Tibial nerve (tissue), 4 donors: Measurements from ENCODE around the gene SLIT3. TPM values are rescaled to one million over a fixed set of nuclear protein-coding genes. Genes with fewer than 3 reads are reported as not detected.

Experiments
- DNase-seq, 2 donors: peaks; one replicate each; pipeline ENCODE4 v3.0.0-alpha.2; 2019; ENCODE audit warnings: low spot score in 2 of 2
- H3K27ac ChIP-seq, 4 donors: fragments of 200-600 bp; sonication (generic) in 3 of 4; one replicate each; pipeline ENCODE4 v1.5.1; 2017 to 2019; ENCODE audit warnings: mild to moderate bottlenecking in 1 of 4
- H3K27me3 ChIP-seq, 2 donors: fragments of 200-600 bp; sonication (generic) in 1 of 2; one replicate each; pipeline versions ENCODE4 v1.5.1 to v1.6.0; 2017 to 2019
- H3K36me3 ChIP-seq, 3 donors: fragments of 200-600 bp; sonication (generic); one replicate each; pipeline ENCODE4 v1.5.1; 2018 to 2019
- H3K4me1 ChIP-seq, 4 donors: fragments of 200-600 bp; sonication (generic) in 3 of 4; one replicate each; pipeline ENCODE4 v1.5.1; 2017 to 2019
- H3K4me3 ChIP-seq, 4 donors: fragments of 200-600 bp; sonication (generic) in 3 of 4; one replicate each; pipeline ENCODE4 v1.5.1; 2017 to 2019; ENCODE audit warnings: mild to moderate bottlenecking in 1 of 4, moderate library complexity in 1 of 4
- H3K9me3 ChIP-seq, 4 donors: fragments of 200-600 bp; sonication (generic) in 3 of 4; one replicate each; pipeline ENCODE4 v1.5.1; 2017 to 2019
- CTCF ChIP-seq, 5 experiments: fragments of 200-600 bp in 3 of 5; fragments of 450-650 bp in 2 of 5; sonication (generic) in 3 of 5; IDR thresholded peaks; one replicate each; pipeline ENCODE4 v1.5.1; 2016 to 2019; ENCODE audit warnings: antibody characterized with exemption in 5 of 5, mild to moderate bottlenecking in 3 of 5, moderate library complexity in 2 of 5
- EP300 ChIP-seq, 2 donors: sonication (generic); formaldehyde crosslinking; IDR thresholded peaks; one replicate each; pipeline ENCODE4 v1.6.1; 2017; ENCODE audit warnings: antibody characterized with exemption in 2 of 2, mild to moderate bottlenecking in 1 of 2
- POLR2A ChIP-seq, 2 donors: fragments of 450-650 bp; IDR thresholded peaks; one replicate each; pipeline ENCODE4 v1.6.1; 2017; ENCODE audit warnings: antibody characterized with exemption in 2 of 2, mild to moderate bottlenecking in 2 of 2, moderate library complexity in 2 of 2
- WGBS, 2 donors: methylation state at CpG; one replicate each; pipeline ENCODE4 v1.1.5; 2018; 5-methylcytosine and 5-hydroxymethylcytosine counted together
- total RNA-seq, 4 donors: library from RNA; depleted of rRNA; stranded (reverse); fragments of >200 nt; gene quantifications; one replicate each; pipeline ENCODE4 v1.1.0, GENCODE V29; 2016

The SLIT3 gene
- total RNA-seq, 4 donors from 2014 or later: 16.6 to 39.0 (median 20.2) TPM

GRCh38 chr5:169273451-169273850 lies 27.5 kb downstream of the SLIT3 start:
- DNase-seq: no peak
- WGBS, 2 donors: 95 to 100% methylated on average over 1 of the region's 1 CpG

GRCh38 chr5:169272731-169273427 lies 28.1 kb downstream of the SLIT3 start:
- Histone ChIP-seq H3K36me3 (no peaks in the 10 kb centered on the region), H3K9me3 (no peaks in the 10 kb centered on the region), H3K4me3 (no peak overlapping the region), H3K27me3 (no peaks in the 10 kb centered on the region), H3K27ac (no peak overlapping the region), H3K4me1 (no peaks in the 10 kb centered on the region)
- no peak for TF ChIP-seq EP300 (IDR thresholded peaks at IDR 0.05)
- no peak for TF ChIP-seq POLR2A (IDR thresholded peaks at IDR 0.05)
- TF ChIP-seq CTCF (IDR thresholded peaks at IDR 0.05): no peak
- DNase-seq: no peak
- 71 to 75% methylated on average over 10 to 12 of the region's 12 CpGs for WGBS, 2 donors

More at GRCh38 chr5:169273451-169273850, 27.5 kb downstream of the SLIT3 start:
- Histone ChIP-seq H3K4me1 (no peaks in the 10 kb centered on the region), H3K4me3 (no peak overlapping the region), H3K9me3 (no peaks in the 10 kb centered on the region), H3K36me3 (no peaks in the 10 kb centered on the region), H3K27me3 (no peaks in the 10 kb centered on the region), H3K27ac (no peak overlapping the region)
- TF ChIP-seq POLR2A (IDR thresholded peaks at IDR 0.05): no peak
- TF ChIP-seq CTCF (IDR thresholded peaks at IDR 0.05): no peak
- TF ChIP-seq EP300 (IDR thresholded peaks at IDR 0.05): no peak

- WGBS, 2 donors: 99% methylated on average over 5 of the region's 5 CpGs
- Histone ChIP-seq H3K27me3 (no peaks in the 10 kb centered on the region), H3K36me3 (no peaks in the 10 kb centered on the region), H3K9me3 (no peaks in the 10 kb centered on the region), H3K4me1 (no peaks in the 10 kb centered on the region), H3K4me3 (no peak overlapping the region), H3K27ac (no peak overlapping the region)
- no peak for TF ChIP-seq CTCF (IDR thresholded peaks at IDR 0.05)
- DNase-seq: no peak
Measured at GRCh38 chr5:169272111-169272510, 28.8 kb downstream of the SLIT3 start.

- Histone ChIP-seq H3K4me1 (no peaks in the 10 kb centered on the region), H3K9me3 (no peaks in the 10 kb centered on the region), H3K36me3 (no peaks in the 10 kb centered on the region), H3K27ac (no peak overlapping the region), H3K27me3 (no peaks in the 10 kb centered on the region), H3K4me3 (no peak overlapping the region)
- TF ChIP-seq CTCF (IDR thresholded peaks at IDR 0.05) (no peak), POLR2A (IDR thresholded peaks at IDR 0.05) (no peak), EP300 (IDR thresholded peaks at IDR 0.05) (no peak)
- DNase-seq: no peak
- WGBS, 2 donors: 84 to 86% methylated on average over 3 of the region's 3 CpGs
Measured at GRCh38 chr5:169270827-169271226, 30.1 kb downstream of the SLIT3 start.

- no peak for TF ChIP-seq EP300 (IDR thresholded peaks at IDR 0.05)
- TF ChIP-seq POLR2A (IDR thresholded peaks at IDR 0.05): no peak
- TF ChIP-seq CTCF (IDR thresholded peaks at IDR 0.05): no peak
- Histone ChIP-seq H3K4me3 (no peak overlapping the region), H3K4me1 (no peaks in the 10 kb centered on the region), H3K9me3 (no peaks in the 10 kb centered on the region), H3K27me3 (no peaks in the 10 kb centered on the region), H3K36me3 (no peaks in the 10 kb centered on the region), H3K27ac (no peak overlapping the region)
- DNase-seq: no peak
- 70 to 77% methylated on average over 7 of the region's 7 CpGs for WGBS, 2 donors
Measured at GRCh38 chr5:169268019-169268418, 32.9 kb downstream of the SLIT3 start.
